HEK293 (cell line): ENCODE measurements around the gene PTGES.

Experiments
- FEZF1 ChIP-seq: fragments of 450-650 bp; formaldehyde crosslinking; IDR thresholded peaks from 2 replicates; pipeline ENCODE4 v1.5.1; 2016; ENCODE audit warnings: missing biosample characterization, missing genetic modification characterization
- GFI1B ChIP-seq: fragments of 450-650 bp; formaldehyde crosslinking; IDR thresholded peaks from 2 replicates; pipeline ENCODE4 v1.5.1; 2016; ENCODE audit warnings: missing biosample characterization, missing genetic modification characterization
- HIC1 ChIP-seq: fragments of 450-650 bp; formaldehyde crosslinking; IDR thresholded peaks from 2 replicates; pipeline ENCODE4 v1.5.1; 2016; ENCODE audit warnings: missing biosample characterization, missing genetic modification characterization
- SP2 ChIP-seq: fragments of 450-650 bp; formaldehyde crosslinking; IDR thresholded peaks from 2 replicates; pipeline ENCODE4 v1.5.1; 2016; ENCODE audit warnings: missing biosample characterization, missing genetic modification characterization
- WT1 ChIP-seq: fragments of 450-650 bp; formaldehyde crosslinking; IDR thresholded peaks from 2 replicates; pipeline ENCODE4 v1.5.1; 2016; ENCODE audit warnings: missing biosample characterization, missing genetic modification characterization
- ZBTB1 ChIP-seq: fragments of 450-650 bp; formaldehyde crosslinking; IDR thresholded peaks from 2 replicates; pipeline ENCODE4 v1.5.1; 2016; ENCODE audit warnings: missing biosample characterization, missing genetic modification characterization
- ZBTB26 ChIP-seq: fragments of 450-650 bp; formaldehyde crosslinking; optimal IDR thresholded peaks from 2 replicates; pipeline ENCODE3; 2016; ENCODE audit warnings: missing biosample characterization, mild to moderate bottlenecking, missing genetic modification characterization
- ZFP3 ChIP-seq: fragments of 450-650 bp; formaldehyde crosslinking; IDR thresholded peaks from 2 replicates; pipeline ENCODE4 v1.5.1; 2016; ENCODE audit warnings: low read depth, missing biosample characterization, missing genetic modification characterization
- ZIC2 ChIP-seq: fragments of 450-650 bp; formaldehyde crosslinking; IDR thresholded peaks from 2 replicates; pipeline ENCODE4 v1.5.1; 2016; ENCODE audit warnings: missing biosample characterization, missing genetic modification characterization
- ZNF138 ChIP-seq: fragments of 450-650 bp; formaldehyde crosslinking; IDR thresholded peaks from 2 replicates; pipeline ENCODE4 v1.5.1; 2016; ENCODE audit warnings: missing biosample characterization, missing genetic modification characterization, borderline replicate concordance
- ZNF19 ChIP-seq: fragments of 450-650 bp; formaldehyde crosslinking; IDR thresholded peaks from 2 replicates; pipeline ENCODE4; 2016; ENCODE audit warnings: missing biosample characterization, missing genetic modification characterization, low read depth
- ZNF211 ChIP-seq: fragments of 450-650 bp; formaldehyde crosslinking; IDR thresholded peaks from 2 replicates; pipeline ENCODE4 v1.5.1; 2016; ENCODE audit warnings: low read depth, missing biosample characterization, missing genetic modification characterization
- ZNF274 ChIP-seq, 2 experiments: fragments of 200-500 bp in 1 of 2; fragments of 450-650 bp in 1 of 2; sonication (Bioruptor generic) in 1 of 2; formaldehyde crosslinking in 1 of 2; IDR thresholded peaks; 2 replicates each; pipeline versions ENCODE4 v1.5.1 to v1.6.1; 2014 to 2016; ENCODE audit warnings: borderline replicate concordance in 1 of 2, inconsistent platforms in 1 of 2, low read length in 1 of 2, missing biosample characterization in 1 of 2, missing genetic modification characterization in 1 of 2
- ZNF335 ChIP-seq: fragments of 450-650 bp; formaldehyde crosslinking; conservative IDR thresholded peaks from 2 replicates; pipeline ENCODE4 v1.5.1; 2016; ENCODE audit warnings: missing biosample characterization, missing genetic modification characterization
- ZNF416 ChIP-seq: fragments of 450-650 bp; formaldehyde crosslinking; IDR thresholded peaks from 2 replicates; pipeline ENCODE4 v1.5.1; 2016; ENCODE audit warnings: missing biosample characterization, missing genetic modification characterization
- ZNF473 ChIP-seq: fragments of 450-650 bp; formaldehyde crosslinking; IDR thresholded peaks from 2 replicates; pipeline ENCODE4 v1.5.1; 2017; ENCODE audit warnings: missing biosample characterization, missing genetic modification characterization
- ZNF48 ChIP-seq: fragments of 450-650 bp; formaldehyde crosslinking; IDR thresholded peaks from 2 replicates; pipeline ENCODE4 v1.5.1; 2016; ENCODE audit warnings: missing biosample characterization, missing genetic modification characterization
- ZNF529 ChIP-seq: fragments of 450-650 bp; formaldehyde crosslinking; IDR thresholded peaks from 2 replicates; pipeline ENCODE4 v1.5.1; 2017; ENCODE audit warnings: missing genetic modification characterization, missing biosample characterization; ENCODE audit not compliant: insufficient replicate concordance
- ZNF548 ChIP-seq: fragments of 450-650 bp; formaldehyde crosslinking; IDR thresholded peaks from 2 replicates; pipeline ENCODE4 v1.5.1; 2016; ENCODE audit warnings: missing biosample characterization, missing genetic modification characterization
- ZNF571 ChIP-seq: fragments of 450-650 bp; formaldehyde crosslinking; IDR thresholded peaks from 2 replicates; pipeline ENCODE4 v1.5.0; 2017; ENCODE audit warnings: missing biosample characterization, missing genetic modification characterization
- ZNF658 ChIP-seq: fragments of 450-650 bp; formaldehyde crosslinking; IDR thresholded peaks from 2 replicates; pipeline ENCODE4; 2016; ENCODE audit warnings: missing biosample characterization, missing genetic modification characterization
- ZNF660 ChIP-seq: fragments of 450-650 bp; IDR thresholded peaks from 2 replicates; pipeline ENCODE4 v1.5.1; 2018; ENCODE audit warnings: missing biosample characterization, mild to moderate bottlenecking, missing genetic modification characterization
- ZNF701 ChIP-seq: fragments of 450-650 bp; formaldehyde crosslinking; IDR thresholded peaks from 2 replicates; pipeline ENCODE4 v1.5.1; 2016; ENCODE audit warnings: missing biosample characterization, missing genetic modification characterization
- ZNF785 ChIP-seq: fragments of 450-650 bp; formaldehyde crosslinking; IDR thresholded peaks from 2 replicates; pipeline ENCODE4 v1.5.1; 2016; ENCODE audit warnings: missing biosample characterization, missing genetic modification characterization
- ZSCAN30 ChIP-seq: fragments of 450-650 bp; IDR thresholded peaks from 2 replicates; pipeline ENCODE4 v1.5.1; 2018; ENCODE audit warnings: missing biosample characterization, mild to moderate bottlenecking, missing genetic modification characterization, moderate library complexity
- TF ChIP-seq, protein P1 (sequence below): fragments of 450-650 bp; formaldehyde crosslinking; IDR thresholded peaks from 2 replicates; pipeline ENCODE4 v1.5.1; 2016; ENCODE audit warnings: missing biosample characterization, missing genetic modification characterization
- TF ChIP-seq, protein P2 (sequence below): fragments of 450-650 bp; formaldehyde crosslinking; IDR thresholded peaks from 2 replicates; pipeline ENCODE4 v1.5.1; 2016; ENCODE audit warnings: missing biosample characterization, missing genetic modification characterization
- TF ChIP-seq, protein P3 (sequence below): fragments of 450-650 bp; formaldehyde crosslinking; IDR thresholded peaks from 2 replicates; pipeline ENCODE4 v1.5.1; 2016; ENCODE audit warnings: missing biosample characterization, missing genetic modification characterization, borderline replicate concordance

PTGES gene

GRCh38 chr9:129737479-129738274 lies 15.2 kb downstream of the PTGES start (continued):
- TF ChIP-seq ZSCAN30 (tag by site-specific recombination) (peak; percentile 88), ZNF473 (tag by site-specific recombination) (no peak), ZFP3 (tag by site-specific recombination) (0 out of 2 replicates have a peak, but pooled peaks have one; percentile 9), FEZF1 (no peak), ZNF48 (tag by site-specific recombination) (no peak), WT1 (tag by site-specific recombination) (0 out of 2 replicates have a peak, but pooled peaks have one; percentile 21), ZNF211 (tag by site-specific recombination) (no peak), ZNF19 (tag by site-specific recombination) (no peak), ZNF785 (tag by site-specific recombination) (0 out of 2 replicates have a peak, but pooled peaks have one; percentile 42), ZIC2 (tag by site-specific recombination) (peak; percentile 62), ZNF138 (no peak), ZNF335 (tag by site-specific recombination) (peak; percentile 91), ZNF701 (no peak), ZNF548 (tag by site-specific recombination) (no peak), ZBTB1 (tag by site-specific recombination) (no peak), ZNF571 (no peak), ZNF658 (tag by site-specific recombination) (no peak), SP2 (tag by site-specific recombination) (0 out of 2 replicates have a peak, but pooled peaks have one; percentile 21), ZNF416 (tag by site-specific recombination) (no peak), ZNF529 (tag by site-specific recombination) (no peak), ZBTB26 (tag by site-specific recombination) (peak; percentile 32), GFI1B (tag by site-specific recombination) (no peak), ZNF274 (IDR thresholded peaks at IDR 0.05; ENCODE audit: low read length) (no peak), ZNF274 (tag by site-specific recombination; IDR thresholded peaks at IDR 0.05; ENCODE audit: borderline replicate concordance) (no peak), ZNF660 (tag by site-specific recombination) (peak; percentile 81), HIC1 (0 out of 2 replicates have a peak, but pooled peaks have one; percentile 23)
- TF ChIP-seq, protein P1, sequence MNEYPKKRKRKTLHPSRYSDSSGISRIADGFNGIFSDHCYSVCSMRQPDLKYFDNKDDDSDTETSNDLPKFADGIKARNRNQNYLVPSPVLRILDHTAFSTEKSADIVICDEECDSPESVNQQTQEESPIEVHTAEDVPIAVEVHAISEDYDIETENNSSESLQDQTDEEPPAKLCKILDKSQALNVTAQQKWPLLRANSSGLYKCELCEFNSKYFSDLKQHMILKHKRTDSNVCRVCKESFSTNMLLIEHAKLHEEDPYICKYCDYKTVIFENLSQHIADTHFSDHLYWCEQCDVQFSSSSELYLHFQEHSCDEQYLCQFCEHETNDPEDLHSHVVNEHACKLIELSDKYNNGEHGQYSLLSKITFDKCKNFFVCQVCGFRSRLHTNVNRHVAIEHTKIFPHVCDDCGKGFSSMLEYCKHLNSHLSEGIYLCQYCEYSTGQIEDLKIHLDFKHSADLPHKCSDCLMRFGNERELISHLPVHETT (tag by site-specific recombination) = peak; percentile 24; the same call in 1 of the 2 replicates
- TF ChIP-seq, protein P2, sequence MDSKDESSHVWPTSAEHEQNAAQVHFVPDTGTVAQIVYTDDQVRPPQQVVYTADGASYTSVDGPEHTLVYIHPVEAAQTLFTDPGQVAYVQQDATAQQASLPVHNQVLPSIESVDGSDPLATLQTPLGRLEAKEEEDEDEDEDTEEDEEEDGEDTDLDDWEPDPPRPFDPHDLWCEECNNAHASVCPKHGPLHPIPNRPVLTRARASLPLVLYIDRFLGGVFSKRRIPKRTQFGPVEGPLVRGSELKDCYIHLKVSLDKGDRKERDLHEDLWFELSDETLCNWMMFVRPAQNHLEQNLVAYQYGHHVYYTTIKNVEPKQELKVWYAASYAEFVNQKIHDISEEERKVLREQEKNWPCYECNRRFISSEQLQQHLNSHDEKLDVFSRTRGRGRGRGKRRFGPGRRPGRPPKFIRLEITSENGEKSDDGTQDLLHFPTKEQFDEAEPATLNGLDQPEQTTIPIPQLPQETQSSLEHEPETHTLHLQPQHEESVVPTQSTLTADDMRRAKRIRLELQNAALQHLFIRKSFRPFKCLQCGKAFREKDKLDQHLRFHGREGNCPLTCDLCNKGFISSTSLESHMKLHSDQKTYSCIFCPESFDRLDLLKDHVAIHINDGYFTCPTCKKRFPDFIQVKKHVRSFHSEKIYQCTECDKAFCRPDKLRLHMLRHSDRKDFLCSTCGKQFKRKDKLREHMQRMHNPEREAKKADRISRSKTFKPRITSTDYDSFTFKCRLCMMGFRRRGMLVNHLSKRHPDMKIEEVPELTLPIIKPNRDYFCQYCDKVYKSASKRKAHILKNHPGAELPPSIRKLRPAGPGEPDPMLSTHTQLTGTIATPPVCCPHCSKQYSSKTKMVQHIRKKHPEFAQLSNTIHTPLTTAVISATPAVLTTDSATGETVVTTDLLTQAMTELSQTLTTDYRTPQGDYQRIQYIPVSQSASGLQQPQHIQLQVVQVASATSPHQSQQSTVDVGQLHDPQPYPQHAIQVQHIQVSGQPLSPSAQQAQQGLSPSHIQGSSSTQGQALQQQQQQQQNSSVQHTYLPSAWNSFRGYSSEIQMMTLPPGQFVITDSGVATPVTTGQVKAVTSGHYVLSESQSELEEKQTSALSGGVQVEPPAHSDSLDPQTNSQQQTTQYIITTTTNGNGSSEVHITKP (tag by site-specific recombination) = 0 out of 2 replicates have a peak, but pooled peaks have one; percentile 18
- TF ChIP-seq, protein P3, sequence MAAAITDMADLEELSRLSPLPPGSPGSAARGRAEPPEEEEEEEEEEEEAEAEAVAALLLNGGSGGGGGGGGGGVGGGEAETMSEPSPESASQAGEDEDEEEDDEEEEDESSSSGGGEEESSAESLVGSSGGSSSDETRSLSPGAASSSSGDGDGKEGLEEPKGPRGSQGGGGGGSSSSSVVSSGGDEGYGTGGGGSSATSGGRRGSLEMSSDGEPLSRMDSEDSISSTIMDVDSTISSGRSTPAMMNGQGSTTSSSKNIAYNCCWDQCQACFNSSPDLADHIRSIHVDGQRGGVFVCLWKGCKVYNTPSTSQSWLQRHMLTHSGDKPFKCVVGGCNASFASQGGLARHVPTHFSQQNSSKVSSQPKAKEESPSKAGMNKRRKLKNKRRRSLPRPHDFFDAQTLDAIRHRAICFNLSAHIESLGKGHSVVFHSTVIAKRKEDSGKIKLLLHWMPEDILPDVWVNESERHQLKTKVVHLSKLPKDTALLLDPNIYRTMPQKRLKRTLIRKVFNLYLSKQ = no peak
